Coronary artery (tissue), 2 donors: ENCODE results near the gene MCC.

Experiments used
- DNase-seq: peaks from one replicate; pipeline ENCODE4 v3.0.0-alpha.2; 2017; ENCODE audit warnings: low spot score
- H3K27ac ChIP-seq, 2 donors: fragments of 200-600 bp; sonication (generic); one replicate each; pipeline ENCODE4 v1.5.1; 2016 to 2019
- H3K4me3 ChIP-seq: fragments of 200-600 bp; sonication (generic); 2 replicates; pipeline ENCODE4 v1.5.1; 2016; ENCODE audit warnings: mild to moderate bottlenecking, moderate library complexity
- CTCF ChIP-seq: fragments of 200-600 bp; sonication (generic); IDR thresholded peaks from one replicate; pipeline ENCODE4 v1.5.1; 2019; ENCODE audit warnings: antibody characterized with exemption

The MCC gene

GRCh38 chr5:113265190-113265589 is 223.1 kb downstream of the MCC start:
- DNase-seq, result no peak
- Histone ChIP-seq H3K27ac (no peak overlapping the region), H3K4me3 (no peak overlapping the region)
- TF ChIP-seq CTCF, result no peak

GRCh38 chr5:113264046-113264445 is 224.2 kb downstream of the MCC start:
- Histone ChIP-seq H3K4me3 (no peak overlapping the region), H3K27ac (no peak overlapping the region)
- TF ChIP-seq CTCF, result no peak
- DNase-seq, result no peak

- TF ChIP-seq CTCF, result no peak
- DNase-seq, result no peak
These were observed 224.7 kb downstream of the MCC start for GRCh38 chr5:113263545-113263944.

DNA sequence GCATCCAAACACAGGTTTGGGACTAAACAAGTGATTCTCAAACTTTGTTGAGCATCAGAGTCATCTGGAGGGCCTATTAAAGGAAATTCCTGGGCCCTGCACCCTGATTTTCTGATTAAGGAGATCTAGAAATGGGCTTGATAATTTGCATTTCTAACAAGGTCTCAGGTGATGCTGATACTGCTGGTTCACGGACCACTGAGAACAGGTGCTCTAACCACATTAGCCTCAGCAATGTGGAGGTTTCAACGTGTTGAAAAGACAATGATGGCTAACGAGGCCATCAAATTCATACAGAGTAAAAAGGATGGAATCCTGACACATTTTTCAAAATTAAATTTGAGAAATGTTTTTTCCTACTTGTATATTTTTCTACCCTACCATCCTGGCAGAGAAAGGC is 225.6 kb downstream of the MCC start:
- no peak for DNase-seq
- no peak overlapping the region for H3K27ac ChIP-seq
- H3K4me3 ChIP-seq, result no peak overlapping the region
- no peak for TF ChIP-seq CTCF

More at GRCh38 chr5:113263545-113263944, 224.7 kb downstream of the MCC start:
- Histone ChIP-seq H3K4me3 (no peak overlapping the region), H3K27ac (no peak overlapping the region)

- TF ChIP-seq CTCF, result no peak
- Histone ChIP-seq H3K27ac (no peak overlapping the region), H3K4me3 (no peak overlapping the region)
- no peak for DNase-seq
These were observed 229.2 kb downstream of the MCC start for GRCh38 chr5:113259034-113259433.

- no peak overlapping the region for H3K27ac ChIP-seq
- TF ChIP-seq CTCF, result no peak
- no peak overlapping the region for H3K4me3 ChIP-seq
- DNase-seq, result no peak
These were observed 230.7 kb downstream of the MCC start for GRCh38 chr5:113257545-113257944.

GRCh38 chr5:113256671-113257452 is 231.4 kb downstream of the MCC start:
- no peak for TF ChIP-seq CTCF
- H3K4me3 ChIP-seq, result no peak overlapping the region
- DNase-seq, result no peak
- H3K27ac ChIP-seq, result no peak overlapping the region
